DOHH2 (cell line): Measurements from ENCODE around the gene BTG2.

Experiments
- EZH2phosphoT487 ChIP-seq: fragments of 200-600 bp; sonication (generic); IDR thresholded peaks from 2 replicates; pipeline ENCODE4 v1.6.1; 2017; ENCODE audit warnings: borderline replicate concordance, mild to moderate bottlenecking, antibody characterized with exemption, low read length, moderate library complexity, mixed read lengths
- TF ChIP-seq, protein P1 (sequence below): fragments of 200-600 bp; sonication (generic); IDR thresholded peaks from one replicate; pipeline ENCODE4 v1.5.1; 2014; ENCODE audit warnings: antibody characterized with exemption, mild to moderate bottlenecking, low read depth, low read length; ENCODE audit not compliant: poor library complexity, severe bottlenecking

GRCh38 chr1:203304391-203304918 is 864 bp upstream of the BTG2 start:
- TF ChIP-seq, protein P1, sequence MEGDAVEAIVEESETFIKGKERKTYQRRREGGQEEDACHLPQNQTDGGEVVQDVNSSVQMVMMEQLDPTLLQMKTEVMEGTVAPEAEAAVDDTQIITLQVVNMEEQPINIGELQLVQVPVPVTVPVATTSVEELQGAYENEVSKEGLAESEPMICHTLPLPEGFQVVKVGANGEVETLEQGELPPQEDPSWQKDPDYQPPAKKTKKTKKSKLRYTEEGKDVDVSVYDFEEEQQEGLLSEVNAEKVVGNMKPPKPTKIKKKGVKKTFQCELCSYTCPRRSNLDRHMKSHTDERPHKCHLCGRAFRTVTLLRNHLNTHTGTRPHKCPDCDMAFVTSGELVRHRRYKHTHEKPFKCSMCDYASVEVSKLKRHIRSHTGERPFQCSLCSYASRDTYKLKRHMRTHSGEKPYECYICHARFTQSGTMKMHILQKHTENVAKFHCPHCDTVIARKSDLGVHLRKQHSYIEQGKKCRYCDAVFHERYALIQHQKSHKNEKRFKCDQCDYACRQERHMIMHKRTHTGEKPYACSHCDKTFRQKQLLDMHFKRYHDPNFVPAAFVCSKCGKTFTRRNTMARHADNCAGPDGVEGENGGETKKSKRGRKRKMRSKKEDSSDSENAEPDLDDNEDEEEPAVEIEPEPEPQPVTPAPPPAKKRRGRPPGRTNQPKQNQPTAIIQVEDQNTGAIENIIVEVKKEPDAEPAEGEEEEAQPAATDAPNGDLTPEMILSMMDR: no peak
- no peak for TF ChIP-seq EZH2phosphoT487
